Ishikawa (cell line): Measurements from ENCODE around the gene SLC4A1AP.

Experiments used
- CEBPB ChIP-seq: IDR thresholded peaks from 2 replicates; pipeline ENCODE4 v1.6.1; 2012
- CREB1 ChIP-seq: IDR thresholded peaks from 2 replicates; pipeline ENCODE4 v1.6.1; 2012; ENCODE audit warnings: low read depth
- NFIC ChIP-seq: IDR thresholded peaks from 2 replicates; pipeline ENCODE4 v1.6.1; 2012
- TCF12 ChIP-seq: IDR thresholded peaks from 2 replicates; pipeline ENCODE4 v1.6.1; 2012; ENCODE audit warnings: low read depth
- TF ChIP-seq, protein P1 (sequence below): IDR thresholded peaks from 2 replicates; pipeline ENCODE4 v1.6.1; 2012; ENCODE audit warnings: low read depth, mild to moderate bottlenecking

DNA sequence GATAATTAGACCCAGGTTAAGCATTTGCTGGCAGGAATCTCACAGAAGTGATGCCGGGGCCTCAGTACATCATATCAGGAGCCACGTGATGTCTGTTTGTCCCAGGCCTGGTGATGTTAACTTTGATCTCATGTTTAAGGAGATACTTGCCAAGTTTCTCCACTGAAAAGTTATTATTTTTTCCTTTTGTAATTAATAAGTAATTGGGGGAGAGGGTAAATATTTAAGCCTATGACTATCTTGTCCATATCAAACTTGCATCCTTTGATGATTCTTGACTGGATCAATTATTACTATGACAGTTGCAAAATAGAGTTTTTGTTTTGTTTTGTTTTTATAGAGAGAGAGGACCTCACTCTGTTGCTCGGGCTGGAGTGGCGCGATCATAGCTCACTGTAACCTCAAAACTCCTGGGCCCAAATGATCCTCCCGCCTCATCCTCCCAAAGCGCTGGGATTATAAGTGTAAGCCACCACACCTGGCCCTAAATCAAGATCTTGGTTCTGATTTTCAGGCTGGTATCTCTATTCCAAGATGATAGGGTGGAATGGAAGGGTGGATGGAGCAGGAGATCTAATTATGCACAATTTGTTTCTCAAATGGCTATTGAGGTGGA, 46.4 kb downstream of the SLC4A1AP start:
- no peak for TF ChIP-seq TCF12
- TF ChIP-seq, protein P1, sequence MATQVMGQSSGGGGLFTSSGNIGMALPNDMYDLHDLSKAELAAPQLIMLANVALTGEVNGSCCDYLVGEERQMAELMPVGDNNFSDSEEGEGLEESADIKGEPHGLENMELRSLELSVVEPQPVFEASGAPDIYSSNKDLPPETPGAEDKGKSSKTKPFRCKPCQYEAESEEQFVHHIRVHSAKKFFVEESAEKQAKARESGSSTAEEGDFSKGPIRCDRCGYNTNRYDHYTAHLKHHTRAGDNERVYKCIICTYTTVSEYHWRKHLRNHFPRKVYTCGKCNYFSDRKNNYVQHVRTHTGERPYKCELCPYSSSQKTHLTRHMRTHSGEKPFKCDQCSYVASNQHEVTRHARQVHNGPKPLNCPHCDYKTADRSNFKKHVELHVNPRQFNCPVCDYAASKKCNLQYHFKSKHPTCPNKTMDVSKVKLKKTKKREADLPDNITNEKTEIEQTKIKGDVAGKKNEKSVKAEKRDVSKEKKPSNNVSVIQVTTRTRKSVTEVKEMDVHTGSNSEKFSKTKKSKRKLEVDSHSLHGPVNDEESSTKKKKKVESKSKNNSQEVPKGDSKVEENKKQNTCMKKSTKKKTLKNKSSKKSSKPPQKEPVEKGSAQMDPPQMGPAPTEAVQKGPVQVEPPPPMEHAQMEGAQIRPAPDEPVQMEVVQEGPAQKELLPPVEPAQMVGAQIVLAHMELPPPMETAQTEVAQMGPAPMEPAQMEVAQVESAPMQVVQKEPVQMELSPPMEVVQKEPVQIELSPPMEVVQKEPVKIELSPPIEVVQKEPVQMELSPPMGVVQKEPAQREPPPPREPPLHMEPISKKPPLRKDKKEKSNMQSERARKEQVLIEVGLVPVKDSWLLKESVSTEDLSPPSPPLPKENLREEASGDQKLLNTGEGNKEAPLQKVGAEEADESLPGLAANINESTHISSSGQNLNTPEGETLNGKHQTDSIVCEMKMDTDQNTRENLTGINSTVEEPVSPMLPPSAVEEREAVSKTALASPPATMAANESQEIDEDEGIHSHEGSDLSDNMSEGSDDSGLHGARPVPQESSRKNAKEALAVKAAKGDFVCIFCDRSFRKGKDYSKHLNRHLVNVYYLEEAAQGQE = no peak
- TF ChIP-seq NFIC = no peak
- TF ChIP-seq CEBPB = no peak
- TF ChIP-seq CREB1 = no peak
